ENCODE measurements around the gene ELK1.

DNA sequence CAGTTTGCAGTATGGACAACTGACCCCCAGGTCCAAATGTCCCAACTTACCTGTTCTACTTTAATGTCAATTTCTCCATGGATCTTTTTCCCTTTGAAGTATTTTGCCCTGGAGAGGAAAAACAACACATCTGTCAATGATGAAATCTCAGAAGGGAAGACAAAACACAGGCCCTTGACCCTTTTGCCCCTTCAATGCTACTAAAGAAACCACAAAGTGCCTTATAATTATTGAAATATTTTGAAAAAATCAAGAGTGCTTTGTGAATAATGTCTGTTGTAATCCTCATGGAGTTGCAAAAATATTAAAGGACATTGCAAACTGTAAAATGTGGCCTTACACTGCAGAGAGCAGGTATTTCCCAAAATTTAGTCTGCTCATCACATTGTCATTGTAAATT lies 43.3 kb downstream of the ELK1 start:
- TF ChIP-seq EZH2 (IDR thresholded peaks at IDR 0.05; ENCODE audit: low read depth), result no peak
- TF ChIP-seq, protein P1, sequence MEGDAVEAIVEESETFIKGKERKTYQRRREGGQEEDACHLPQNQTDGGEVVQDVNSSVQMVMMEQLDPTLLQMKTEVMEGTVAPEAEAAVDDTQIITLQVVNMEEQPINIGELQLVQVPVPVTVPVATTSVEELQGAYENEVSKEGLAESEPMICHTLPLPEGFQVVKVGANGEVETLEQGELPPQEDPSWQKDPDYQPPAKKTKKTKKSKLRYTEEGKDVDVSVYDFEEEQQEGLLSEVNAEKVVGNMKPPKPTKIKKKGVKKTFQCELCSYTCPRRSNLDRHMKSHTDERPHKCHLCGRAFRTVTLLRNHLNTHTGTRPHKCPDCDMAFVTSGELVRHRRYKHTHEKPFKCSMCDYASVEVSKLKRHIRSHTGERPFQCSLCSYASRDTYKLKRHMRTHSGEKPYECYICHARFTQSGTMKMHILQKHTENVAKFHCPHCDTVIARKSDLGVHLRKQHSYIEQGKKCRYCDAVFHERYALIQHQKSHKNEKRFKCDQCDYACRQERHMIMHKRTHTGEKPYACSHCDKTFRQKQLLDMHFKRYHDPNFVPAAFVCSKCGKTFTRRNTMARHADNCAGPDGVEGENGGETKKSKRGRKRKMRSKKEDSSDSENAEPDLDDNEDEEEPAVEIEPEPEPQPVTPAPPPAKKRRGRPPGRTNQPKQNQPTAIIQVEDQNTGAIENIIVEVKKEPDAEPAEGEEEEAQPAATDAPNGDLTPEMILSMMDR (conservative IDR thresholded peaks at IDR 0.05), result no peak

Measured in PC-9 (cell line).